ENCODE measurements around the gene TBC1D5.

GRCh38 chr3:17116007-17116600 lies 626.3 kb downstream of the TBC1D5 start:
- no peak for TF ChIP-seq CTCF (IDR thresholded peaks at IDR 0.05)
- TF ChIP-seq EZH2phosphoT487 (IDR thresholded peaks at IDR 0.05) = no peak

Measured in neural progenitor cell (in vitro differentiated cells).